BE2C (cell line): ENCODE results near the gene PRKN.

Source experiments
- DNase-seq: peaks from one replicate; pipeline ENCODE4 v3.0.0-alpha.2; 2020
- H3K27me3 ChIP-seq: fragments of 250-450 bp; sonication (Bioruptor Pico); 2 replicates; pipeline ENCODE4 v1.5.1; 2020; ENCODE audit warnings: mild to moderate bottlenecking
- H3K36me3 ChIP-seq: fragments of 250-450 bp; sonication (Bioruptor Pico); 2 replicates; pipeline ENCODE4 v1.5.1; 2020; ENCODE audit warnings: mild to moderate bottlenecking
- H3K4me1 ChIP-seq: fragments of 250-450 bp; sonication (Bioruptor Pico); 2 replicates; pipeline ENCODE4 v1.5.1; 2020
- H3K4me3 ChIP-seq: 2 replicates; pipeline ENCODE4 v1.5.1; 2011; ENCODE audit warnings: low read depth, low read length
- H3K9me3 ChIP-seq: fragments of 250-450 bp; sonication (Bioruptor Pico); 2 replicates; pipeline ENCODE4 v1.5.1; 2020
- TF ChIP-seq, protein P1 (sequence below): IDR thresholded peaks from 2 replicates; pipeline ENCODE4 v1.5.1; 2012; ENCODE audit warnings: mild to moderate bottlenecking, low read depth, low read length

Gene PRKN

DNA sequence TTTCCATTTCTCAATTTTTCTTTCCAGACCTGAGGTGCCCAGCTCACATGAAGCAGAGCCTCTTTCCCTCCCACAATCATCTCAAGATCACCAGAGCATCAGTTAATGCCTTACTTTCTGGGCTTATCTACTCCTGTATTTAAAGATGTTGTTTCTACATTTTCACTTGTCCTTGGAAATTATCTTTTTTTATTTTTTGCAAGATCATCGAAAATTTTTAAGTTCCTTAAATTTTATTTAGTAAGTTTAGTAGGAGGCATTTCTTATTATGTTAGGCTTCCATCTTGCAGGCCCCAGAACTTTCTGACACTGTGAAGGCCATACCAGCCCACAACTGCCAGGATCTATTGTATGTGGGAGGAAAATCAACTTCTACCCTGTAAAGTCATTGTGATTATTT lies 466.0 kb downstream of the PRKN start:
- no peaks in the 10 kb centered on the region for H3K9me3 ChIP-seq
- no peaks in the 10 kb centered on the region for H3K36me3 ChIP-seq
- DNase-seq = no peak
- no peak overlapping the region for H3K4me3 ChIP-seq
- TF ChIP-seq, protein P1, sequence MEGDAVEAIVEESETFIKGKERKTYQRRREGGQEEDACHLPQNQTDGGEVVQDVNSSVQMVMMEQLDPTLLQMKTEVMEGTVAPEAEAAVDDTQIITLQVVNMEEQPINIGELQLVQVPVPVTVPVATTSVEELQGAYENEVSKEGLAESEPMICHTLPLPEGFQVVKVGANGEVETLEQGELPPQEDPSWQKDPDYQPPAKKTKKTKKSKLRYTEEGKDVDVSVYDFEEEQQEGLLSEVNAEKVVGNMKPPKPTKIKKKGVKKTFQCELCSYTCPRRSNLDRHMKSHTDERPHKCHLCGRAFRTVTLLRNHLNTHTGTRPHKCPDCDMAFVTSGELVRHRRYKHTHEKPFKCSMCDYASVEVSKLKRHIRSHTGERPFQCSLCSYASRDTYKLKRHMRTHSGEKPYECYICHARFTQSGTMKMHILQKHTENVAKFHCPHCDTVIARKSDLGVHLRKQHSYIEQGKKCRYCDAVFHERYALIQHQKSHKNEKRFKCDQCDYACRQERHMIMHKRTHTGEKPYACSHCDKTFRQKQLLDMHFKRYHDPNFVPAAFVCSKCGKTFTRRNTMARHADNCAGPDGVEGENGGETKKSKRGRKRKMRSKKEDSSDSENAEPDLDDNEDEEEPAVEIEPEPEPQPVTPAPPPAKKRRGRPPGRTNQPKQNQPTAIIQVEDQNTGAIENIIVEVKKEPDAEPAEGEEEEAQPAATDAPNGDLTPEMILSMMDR = no peak
- H3K27me3 ChIP-seq = no peaks in the 10 kb centered on the region
- H3K4me1 ChIP-seq = no peaks in the 10 kb centered on the region

DNA sequence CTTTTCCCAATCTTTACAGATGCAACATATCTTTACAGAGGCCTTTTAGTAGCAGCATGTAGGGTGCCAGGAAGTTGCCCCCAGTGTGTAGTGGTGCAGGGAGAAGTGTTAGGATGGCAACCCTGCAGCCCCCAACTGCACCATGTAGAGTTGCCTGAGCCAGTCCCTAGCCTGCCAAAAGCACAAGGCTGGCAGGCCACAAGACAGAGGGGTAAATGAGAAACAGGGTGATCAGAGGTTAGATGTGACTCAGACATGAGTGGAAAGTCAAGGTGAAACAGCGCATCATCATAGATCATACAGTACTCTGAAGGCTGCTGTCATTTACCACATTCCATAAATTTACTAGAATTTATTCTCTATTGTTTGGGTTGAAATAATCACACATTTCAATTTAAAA lies 467.5 kb downstream of the PRKN start:
- H3K9me3 ChIP-seq = no peaks in the 10 kb centered on the region
- no peaks in the 10 kb centered on the region for H3K27me3 ChIP-seq
- no peak for DNase-seq
- H3K4me1 ChIP-seq = no peaks in the 10 kb centered on the region
- TF ChIP-seq, protein P1 = no peak
- H3K36me3 ChIP-seq = no peaks in the 10 kb centered on the region
- H3K4me3 ChIP-seq = no peak overlapping the region

DNA sequence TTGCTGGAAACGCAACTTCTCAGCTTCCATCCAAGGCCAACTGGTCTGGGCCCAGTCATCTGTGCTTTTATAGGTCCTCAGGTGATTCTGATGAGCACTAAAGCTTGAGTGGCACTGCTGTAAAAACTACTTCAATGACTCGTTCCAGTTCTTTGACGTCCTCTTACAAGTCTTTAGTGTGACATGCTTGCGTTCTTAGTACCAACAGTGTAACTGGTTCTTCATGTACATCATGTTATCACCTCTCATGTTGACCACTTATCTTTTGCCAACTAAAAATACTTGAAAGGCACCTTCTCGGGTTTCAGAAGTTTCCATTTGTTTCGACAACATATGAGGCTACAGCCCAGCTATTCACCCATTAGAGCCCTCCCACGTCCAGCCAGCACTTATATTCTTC lies 468.9 kb downstream of the PRKN start:
- no peaks in the 10 kb centered on the region for H3K36me3 ChIP-seq
- no peak for DNase-seq
- TF ChIP-seq, protein P1 = no peak
- no peaks in the 10 kb centered on the region for H3K9me3 ChIP-seq
- no peaks in the 10 kb centered on the region for H3K27me3 ChIP-seq
- no peak overlapping the region for H3K4me3 ChIP-seq
- no peaks in the 10 kb centered on the region for H3K4me1 ChIP-seq

DNA sequence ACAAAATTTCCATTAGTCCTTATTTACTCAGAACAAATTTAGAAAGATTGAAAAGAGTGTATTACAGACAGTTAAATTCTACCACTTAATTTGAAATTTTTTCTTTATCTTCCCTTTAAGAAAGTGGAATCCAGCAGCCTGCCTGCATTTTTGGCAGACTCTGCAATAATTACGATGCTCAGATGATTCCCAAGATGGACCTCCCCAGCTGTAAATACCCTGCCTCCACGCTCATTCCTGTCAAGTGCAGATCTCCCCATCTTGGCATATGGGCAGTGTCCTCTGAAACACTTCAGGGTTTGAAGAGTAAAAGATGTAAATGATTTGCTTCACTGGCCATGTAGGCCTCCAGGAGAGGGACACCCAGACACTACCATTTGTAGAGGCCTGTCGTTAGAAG lies 471.2 kb downstream of the PRKN start:
- Histone ChIP-seq H3K36me3 (no peaks in the 10 kb centered on the region), H3K27me3 (no peaks in the 10 kb centered on the region), H3K9me3 (no peaks in the 10 kb centered on the region), H3K4me1 (no peaks in the 10 kb centered on the region), H3K4me3 (no peak overlapping the region)
- TF ChIP-seq, protein P1 = no peak
- DNase-seq = no peak

DNA sequence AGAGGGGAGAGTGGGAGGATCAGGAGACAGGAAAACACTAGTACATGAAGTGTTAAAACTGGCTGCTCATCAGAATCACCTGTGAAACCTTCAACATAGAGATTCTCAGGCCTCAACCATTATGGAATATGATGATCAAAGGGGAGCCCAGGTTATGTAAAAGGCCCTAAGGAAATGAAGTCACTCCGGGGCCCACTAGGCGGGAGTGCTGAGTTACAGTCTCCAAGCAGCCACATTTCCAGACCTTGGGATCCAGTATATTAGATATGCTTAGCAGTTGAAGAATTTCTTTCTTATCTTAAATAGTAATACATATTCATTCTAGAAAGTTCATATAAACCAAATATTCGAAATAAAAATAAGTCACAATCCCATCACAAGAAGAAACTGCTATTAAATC lies 476.3 kb downstream of the PRKN start:
- DNase-seq = peak; percentile 26
- TF ChIP-seq, protein P1 = peak; percentile 52

DNA sequence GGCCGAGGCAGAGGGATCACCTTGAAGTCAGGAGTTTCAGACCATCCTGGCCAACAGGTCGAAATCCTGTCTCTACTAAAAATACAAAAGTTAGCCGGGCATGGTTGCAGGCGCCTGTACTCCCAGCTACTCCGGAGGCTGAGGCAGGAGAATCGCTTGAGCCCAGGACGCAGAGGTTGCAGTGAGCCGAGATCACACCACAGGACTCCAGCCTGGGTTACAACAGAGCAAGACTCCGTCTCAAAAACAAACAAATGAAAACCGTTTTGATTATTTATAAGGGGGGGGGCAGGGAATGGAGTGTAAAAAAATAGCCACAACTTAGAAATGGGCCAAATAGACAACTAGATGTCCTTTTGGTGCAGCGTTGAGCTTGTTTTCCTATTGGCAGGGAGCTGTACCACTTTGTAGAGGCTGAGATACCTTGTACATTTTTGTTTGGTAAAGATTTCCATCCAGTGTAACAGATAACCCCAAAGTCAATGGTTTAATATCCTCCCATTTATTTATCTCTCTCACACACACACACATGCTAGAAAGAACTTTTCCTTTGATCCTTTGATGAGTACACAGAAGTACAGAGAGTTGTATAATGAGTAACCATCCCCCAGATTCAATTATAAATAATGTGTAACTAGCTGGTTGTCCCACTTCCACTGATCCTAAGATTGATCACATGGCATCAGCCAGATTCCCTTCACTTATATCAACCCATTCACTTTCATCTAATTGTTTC lies 477.5 kb downstream of the PRKN start:
- Histone ChIP-seq H3K36me3 (no peaks in the 10 kb centered on the region), H3K4me3 (no peak overlapping the region), H3K27me3 (no peaks in the 10 kb centered on the region), H3K4me1 (no peaks in the 10 kb centered on the region), H3K9me3 (no peaks in the 10 kb centered on the region)
- TF ChIP-seq, protein P1 = no peak
- DNase-seq = no peak

More for the DNA sequence above, 476.3 kb downstream of the PRKN start:
- Histone ChIP-seq H3K9me3 (no peaks in the 10 kb centered on the region), H3K4me3 (no peak overlapping the region), H3K4me1 (no peaks in the 10 kb centered on the region), H3K27me3 (no peaks in the 10 kb centered on the region), H3K36me3 (no peaks in the 10 kb centered on the region)
